GM15510 (cell line): ENCODE results near the gene GIMAP5.

Experiments used
- POLR2A ChIP-seq: IDR thresholded peaks from 3 replicates; pipeline ENCODE4 v1.6.1; 2011; ENCODE audit warnings: borderline replicate concordance; ENCODE audit not compliant: insufficient read length; ENCODE audit errors: extremely low read depth

The GIMAP5 gene

DNA sequence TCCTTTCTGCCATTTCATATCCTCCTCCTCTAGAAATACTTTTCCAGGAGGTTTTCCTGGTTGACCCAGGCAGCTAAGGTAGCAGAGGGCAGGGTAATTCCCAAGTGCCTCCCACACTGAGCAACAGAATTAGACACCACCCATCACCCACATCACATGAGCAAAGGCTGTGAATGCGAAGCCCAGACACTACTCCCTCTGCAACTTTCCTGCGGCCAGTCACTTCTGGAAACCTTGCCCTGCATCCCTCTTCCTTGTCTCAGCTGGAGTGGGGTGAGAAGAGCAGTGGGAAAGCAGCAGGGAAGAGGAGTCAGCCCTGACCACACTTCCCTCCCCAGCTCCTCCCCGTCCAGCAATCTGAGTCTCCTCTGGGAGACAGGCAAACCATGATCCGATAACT, 47.7 kb downstream of the GIMAP5 start:
- TF ChIP-seq POLR2A: no peak

DNA sequence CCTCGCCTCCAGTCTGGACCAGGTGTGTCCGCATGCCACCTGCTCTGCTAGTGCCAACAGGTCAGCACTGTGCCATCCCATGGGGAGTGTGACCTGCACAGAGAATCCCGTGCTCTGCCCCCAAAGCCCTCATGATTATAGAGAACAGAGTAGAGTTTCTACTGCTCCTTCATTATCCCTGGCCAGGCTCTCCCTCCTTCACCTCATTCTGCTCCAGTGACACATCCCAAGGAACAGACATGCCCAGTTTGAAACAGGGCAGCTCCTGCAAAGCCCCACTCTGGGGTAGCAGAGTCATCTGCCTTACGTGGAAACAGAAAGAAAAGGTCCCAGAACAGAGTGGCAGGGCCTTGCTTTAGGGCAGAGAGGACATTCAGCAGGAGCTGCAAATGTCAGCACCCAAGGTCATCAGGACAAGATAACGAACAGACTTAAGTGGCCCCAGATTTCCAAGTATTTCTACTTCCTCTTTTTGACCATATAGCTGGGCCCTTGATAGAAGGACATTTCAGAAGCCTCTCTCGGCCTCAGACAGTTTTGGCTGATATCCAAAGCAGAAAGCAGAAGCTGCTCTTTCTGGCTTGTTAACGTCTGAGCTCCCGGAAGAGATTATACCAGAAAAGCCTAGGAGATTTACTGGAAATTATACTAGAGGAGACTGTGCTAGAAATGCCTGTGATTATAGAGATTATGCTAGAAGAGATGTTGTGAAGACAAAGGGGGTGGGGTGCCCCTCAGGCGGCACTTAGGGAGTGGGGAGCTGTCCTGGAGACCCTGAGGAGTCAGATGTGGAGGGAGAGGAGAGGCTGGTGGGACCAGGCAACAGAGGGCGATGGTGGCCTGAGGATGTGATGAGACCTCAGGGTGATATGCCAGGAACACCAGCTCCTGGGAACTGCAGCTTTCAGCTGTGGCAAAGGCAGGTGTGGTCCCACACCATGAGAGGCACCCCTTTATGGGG, 50.4 kb downstream of the GIMAP5 start:
- no peak for TF ChIP-seq POLR2A

DNA sequence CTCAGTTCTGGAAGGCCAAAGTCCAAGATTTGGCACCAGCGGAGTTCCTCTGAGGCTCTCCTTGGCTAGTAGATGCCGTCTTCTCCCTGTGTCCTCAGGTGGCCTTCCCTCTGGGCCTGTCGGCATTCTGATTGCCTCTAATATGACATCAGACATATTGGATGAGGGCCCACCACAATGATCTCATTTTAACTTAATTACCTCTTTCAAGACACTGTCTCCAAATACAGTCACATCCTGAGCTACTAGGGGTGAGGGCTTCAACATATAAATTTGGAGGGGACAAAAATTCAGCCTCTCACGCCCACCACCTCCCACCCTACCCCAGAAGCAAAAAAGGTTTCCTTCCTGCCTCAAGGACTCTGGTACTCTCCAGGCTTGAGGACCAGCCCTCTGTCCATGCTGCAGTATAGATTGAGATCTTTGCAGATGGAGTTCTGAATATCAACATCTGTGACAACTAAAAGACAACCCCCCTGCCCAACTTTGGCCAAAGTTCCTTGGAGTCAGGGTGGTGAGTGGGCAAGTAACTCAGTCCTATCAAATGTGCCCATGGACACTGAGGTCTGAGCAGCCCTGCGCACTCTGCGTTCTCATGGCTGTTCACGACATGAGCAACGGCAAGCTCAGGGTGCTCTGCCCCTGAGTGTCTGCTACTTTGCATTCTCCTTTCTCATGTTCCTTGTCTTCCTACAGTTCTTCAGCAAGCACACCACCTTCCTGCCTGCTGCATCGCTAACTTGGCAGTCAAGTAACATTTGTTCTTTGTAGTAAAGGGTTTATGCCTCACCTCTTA, 51.5 kb downstream of the GIMAP5 start:
- no peak for TF ChIP-seq POLR2A

DNA sequence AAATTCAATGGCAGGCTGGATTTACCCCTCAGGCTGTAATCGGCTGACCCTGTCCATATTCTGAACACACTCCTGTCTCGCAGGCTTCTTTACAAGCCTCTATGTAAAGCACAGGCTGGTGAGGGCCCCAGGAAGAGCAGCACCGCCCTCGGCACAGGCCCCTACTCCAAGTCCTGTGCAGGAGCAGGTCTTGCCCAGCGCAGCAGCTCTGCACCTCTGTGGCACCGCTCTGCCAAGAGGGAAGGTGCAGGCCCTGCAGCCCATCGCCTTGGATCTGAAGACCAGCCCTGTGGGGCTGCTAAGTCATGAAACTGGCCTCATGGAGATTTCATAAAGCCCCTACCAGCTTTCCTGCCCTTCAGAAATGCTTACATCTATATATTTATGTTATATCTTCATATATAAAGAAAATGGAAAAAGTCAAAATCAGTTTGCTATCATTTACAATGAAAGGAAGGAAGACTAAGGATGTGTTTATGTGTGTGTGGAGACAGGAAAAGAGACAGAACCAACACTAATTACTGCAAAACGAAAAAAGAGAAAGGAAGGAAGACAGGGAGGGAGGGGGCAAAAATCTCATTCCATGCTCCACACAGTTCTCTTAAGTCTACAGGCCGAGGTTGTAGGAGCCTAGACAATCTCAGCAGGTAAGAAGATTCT, 53.3 kb downstream of the GIMAP5 start:
- no peak for TF ChIP-seq POLR2A

DNA sequence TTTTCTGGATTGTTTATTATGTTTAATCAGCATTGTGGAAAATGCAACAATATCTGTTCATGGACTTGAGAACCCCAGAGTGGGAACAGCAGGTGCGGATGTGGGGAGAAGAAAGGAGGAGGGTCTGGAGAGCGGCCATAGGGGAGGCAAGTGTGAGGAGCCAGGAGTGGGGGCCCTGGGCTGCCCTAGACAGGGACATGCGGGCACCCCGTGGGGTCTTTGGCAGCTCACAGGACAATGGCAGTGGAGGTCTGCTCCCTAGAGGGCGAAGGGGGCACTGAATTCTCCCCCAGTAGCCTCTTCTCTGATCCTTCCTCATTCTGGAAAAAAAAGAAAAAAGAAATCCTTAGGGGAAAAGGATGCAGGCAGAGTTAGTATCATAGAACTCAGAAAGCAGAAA, 54.1 kb downstream of the GIMAP5 start:
- no peak for TF ChIP-seq POLR2A

DNA sequence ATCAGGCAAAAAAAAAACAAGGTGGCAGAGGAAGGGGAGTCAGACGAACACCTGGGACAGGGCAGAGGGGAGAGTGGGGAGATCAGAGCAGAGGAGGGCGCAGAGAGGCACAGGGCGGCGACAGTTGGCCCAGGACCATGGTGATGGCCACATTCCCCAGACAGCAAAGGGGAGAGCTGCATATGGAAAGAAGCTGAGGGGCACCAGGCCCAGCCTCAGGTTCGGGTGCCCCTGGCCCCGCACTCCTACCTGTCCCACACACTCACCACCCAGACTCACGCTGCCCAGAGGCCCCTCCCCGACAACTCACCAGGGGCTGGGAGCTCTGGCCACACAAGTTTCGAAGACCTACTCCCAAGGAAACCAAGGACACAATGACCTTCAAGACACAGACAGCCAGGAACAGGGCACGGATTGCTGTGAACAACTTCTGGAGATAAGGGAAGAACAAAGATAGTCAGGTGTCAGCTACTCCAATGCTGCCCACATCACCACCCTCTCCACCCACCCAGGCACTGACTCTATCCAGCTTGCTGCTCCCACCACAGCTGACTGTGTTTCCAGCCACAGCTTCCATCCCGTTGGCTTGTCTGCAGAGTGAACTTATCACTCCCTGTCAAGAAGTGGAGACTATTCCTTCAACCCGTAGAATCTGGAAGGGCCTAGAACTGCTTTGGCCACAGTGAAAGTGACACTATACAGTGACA, 54.7 kb downstream of the GIMAP5 start:
- no peak for TF ChIP-seq POLR2A
